ENCODE data around the gene CD83.
"Not testable (repeated sequence)": the region's sequence is repeated elsewhere in the genome, so short reads cannot be mapped to it uniquely, and the experiment has no call there.

CD83 gene

GRCh38 chr6:14117158-14118090 lies at the start of gene CD83:
CD83 (plus strand) TSS chr6:14117772; CDS start chr6:14117812, 40 bp downstream.
- no peak for DNase-seq (ENCODE audit: low read depth)
- peak; percentile 15 for TF ChIP-seq CTCF (IDR thresholded peaks at IDR 0.05; ENCODE audit: control insufficient read depth, insufficient read depth, low read depth, low read length, missing control alignments)
- H3K4me3 ChIP-seq (ENCODE audit: control insufficient read depth, low read depth, low read length) = peak within 1 kb of the TSS; percentile 51

- peak; percentile 73 for DNase-seq (ENCODE audit: low read depth)
- TF ChIP-seq CTCF (IDR thresholded peaks at IDR 0.05; ENCODE audit: control insufficient read depth, insufficient read depth, low read depth, low read length, missing control alignments) = no peak
- H3K4me3 ChIP-seq (ENCODE audit: control insufficient read depth, low read depth, low read length) = no peak overlapping the region
Measured at GRCh38 chr6:14068133-14068532, 49.4 kb upstream of the CD83 start.

GRCh38 chr6:14068623-14069022 lies 48.9 kb upstream of the CD83 start:
- DNase-seq (ENCODE audit: low read depth) = no peak
- no peak overlapping the region for H3K4me3 ChIP-seq (ENCODE audit: control insufficient read depth, low read depth, low read length)
- no peak for TF ChIP-seq CTCF (IDR thresholded peaks at IDR 0.05; ENCODE audit: control insufficient read depth, insufficient read depth, low read depth, low read length, missing control alignments)

GRCh38 chr6:14070457-14070856 lies 47.1 kb upstream of the CD83 start:
- H3K4me3 ChIP-seq (ENCODE audit: control insufficient read depth, low read depth, low read length) = no peak overlapping the region
- no peak for DNase-seq (ENCODE audit: low read depth)
- no peak for TF ChIP-seq CTCF (IDR thresholded peaks at IDR 0.05; ENCODE audit: control insufficient read depth, insufficient read depth, low read depth, low read length, missing control alignments)

- no peak for TF ChIP-seq CTCF (IDR thresholded peaks at IDR 0.05; ENCODE audit: control insufficient read depth, insufficient read depth, low read depth, low read length, missing control alignments)
- DNase-seq (ENCODE audit: low read depth) = no peak
- no peak overlapping the region for H3K4me3 ChIP-seq (ENCODE audit: control insufficient read depth, low read depth, low read length)
Measured at GRCh38 chr6:14072084-14072483, 45.5 kb upstream of the CD83 start.

GRCh38 chr6:14073561-14074354 lies 43.8 kb upstream of the CD83 start:
- DNase-seq (ENCODE audit: low read depth) = not testable (repeated sequence)

More at GRCh38 chr6:14073561-14074354, 43.8 kb upstream of the CD83 start:
- H3K4me3 ChIP-seq (ENCODE audit: control insufficient read depth, low read depth, low read length) = not testable (repeated sequence)

Measured in AG09309 (cell line).